Fibroblast of villous mesenchyme (primary cell): Measurements from ENCODE around the gene TESK1. TPM values are rescaled to one million over a fixed set of nuclear protein-coding genes. Genes with fewer than 3 reads are reported as not detected.

Experiments used
- DNase-seq: peaks from one replicate; pipeline ENCODE4 v3.0.0-alpha.2; 2010; ENCODE audit warnings: low read depth
- H3K4me3 ChIP-seq: 2 replicates; pipeline ENCODE4 v1.5.1; 2011; ENCODE audit warnings: low read depth, mild to moderate bottlenecking, low read length
- CTCF ChIP-seq: IDR thresholded peaks from 2 replicates; pipeline ENCODE4 v1.5.1; 2012; ENCODE audit warnings: low read depth, mild to moderate bottlenecking, low read length; ENCODE audit not compliant: insufficient read depth
- total RNA-seq: library from RNA; depleted of rRNA; stranded (reverse); fragments of >200 nt; gene quantifications from 2 replicates; pipeline ENCODE4 v1.2.3, GENCODE V29; 2012

TESK1 gene
- total RNA-seq, 1 donor, result 13.0 TPM

- TF ChIP-seq CTCF, result no peak
- H3K4me3 ChIP-seq, result no peak overlapping the region
- DNase-seq, result no peak
Observed at GRCh38 chr9:35568196-35568595, 36.9 kb upstream of the TESK1 start.

GRCh38 chr9:35569206-35569605 lies 35.9 kb upstream of the TESK1 start:
- DNase-seq, result no peak
- no peak overlapping the region for H3K4me3 ChIP-seq
- no peak for TF ChIP-seq CTCF

DNA sequence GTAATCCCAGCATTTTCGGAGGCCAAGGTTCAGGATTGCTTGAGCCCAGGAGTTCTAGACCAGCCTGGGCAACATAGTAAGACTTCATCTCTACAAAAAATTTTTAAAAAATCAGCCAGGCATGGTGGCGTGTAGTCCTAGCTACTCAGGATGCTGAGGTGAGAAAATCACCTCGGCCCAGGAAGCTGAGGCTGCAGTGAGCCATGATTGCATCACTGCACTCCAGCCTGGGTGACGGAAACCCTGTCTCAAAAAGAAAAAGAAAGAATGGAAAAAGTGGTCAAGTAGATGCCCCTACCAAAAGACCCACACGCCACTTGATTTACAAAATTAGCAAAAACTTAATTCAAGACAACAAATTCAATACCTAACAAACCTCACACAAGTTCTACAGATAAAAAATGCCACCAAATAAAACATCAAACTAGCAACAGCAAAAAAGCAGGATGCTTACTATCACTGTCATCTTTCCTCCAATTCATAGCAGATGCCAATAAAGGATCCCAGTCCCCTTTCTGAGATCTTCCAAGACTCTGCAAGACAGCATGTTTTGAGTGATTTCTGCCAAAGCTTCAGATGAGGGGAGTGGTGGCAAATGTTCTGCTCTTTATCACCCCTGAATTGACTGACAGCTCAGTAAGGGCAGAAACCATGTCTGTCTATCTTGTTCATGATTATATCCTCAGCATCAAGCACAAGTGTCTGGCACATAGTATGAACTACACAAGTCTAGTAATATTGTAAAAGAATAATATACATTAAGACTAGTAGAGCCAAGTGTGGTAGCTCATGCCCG lies 34.2 kb upstream of the TESK1 start:
- no peak for DNase-seq
- H3K4me3 ChIP-seq, result no peak overlapping the region
- TF ChIP-seq CTCF, result no peak

GRCh38 chr9:35574578-35575122 lies 30.4 kb upstream of the TESK1 start:
- no peak for DNase-seq
- no peak overlapping the region for H3K4me3 ChIP-seq
- TF ChIP-seq CTCF, result no peak

DNA sequence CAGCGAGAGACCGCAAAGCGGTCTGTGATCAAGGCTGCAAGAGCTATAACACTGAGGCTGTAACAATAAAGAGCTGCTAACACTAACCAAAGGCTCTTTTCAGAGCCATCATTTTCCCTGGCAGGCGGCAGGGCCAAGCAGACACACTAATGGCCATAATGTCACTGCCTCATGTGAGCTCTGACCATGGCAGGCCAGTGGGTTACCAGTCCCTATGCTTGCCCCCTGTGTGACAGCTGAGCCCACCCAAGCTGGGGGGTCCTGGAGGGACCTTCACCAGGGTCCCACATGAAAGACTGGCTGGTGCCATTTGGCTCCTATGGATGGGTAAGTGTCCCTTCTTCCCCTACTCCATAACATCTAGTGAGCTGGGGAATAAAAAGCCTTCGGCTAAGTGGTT lies 29.6 kb upstream of the TESK1 start:
- TF ChIP-seq CTCF, result no peak
- no peak for DNase-seq
- no peak overlapping the region for H3K4me3 ChIP-seq

DNA sequence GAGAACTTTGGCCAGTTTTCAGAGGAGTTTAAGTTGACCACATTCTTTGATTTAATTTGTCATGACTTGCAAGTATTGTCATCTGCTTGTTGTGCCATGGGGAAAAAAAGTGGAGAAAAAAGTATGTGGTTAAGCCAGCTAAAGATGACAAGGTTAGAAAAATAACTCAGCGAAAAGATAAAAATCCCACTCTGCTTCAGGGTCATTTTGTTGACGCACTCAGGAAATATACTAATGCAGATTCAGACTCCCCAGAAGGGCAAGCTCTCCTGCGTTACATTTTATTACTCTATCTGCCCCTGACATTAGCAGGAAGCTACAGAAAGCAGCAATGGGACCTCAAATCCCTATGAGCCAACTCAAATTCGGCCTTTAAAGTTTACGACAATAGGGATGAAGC lies 27.6 kb upstream of the TESK1 start:
- DNase-seq, result no peak
- no peak overlapping the region for H3K4me3 ChIP-seq
- TF ChIP-seq CTCF, result no peak
